HG02973 (cell line): ENCODE measurements around the gene ABCG4.
"Not testable (repeated sequence)": the region's sequence is repeated elsewhere in the genome, so short reads cannot be mapped to it uniquely, and the experiment has no call there.

Experiments
- ATAC-seq: cut with Tn5 transposase; IDR thresholded peaks from one replicate; pipeline ENCODE4 v1.9.1; 2021; ENCODE audit warnings: moderate library complexity; ENCODE audit not compliant: unreplicated experiment

ABCG4 gene

DNA sequence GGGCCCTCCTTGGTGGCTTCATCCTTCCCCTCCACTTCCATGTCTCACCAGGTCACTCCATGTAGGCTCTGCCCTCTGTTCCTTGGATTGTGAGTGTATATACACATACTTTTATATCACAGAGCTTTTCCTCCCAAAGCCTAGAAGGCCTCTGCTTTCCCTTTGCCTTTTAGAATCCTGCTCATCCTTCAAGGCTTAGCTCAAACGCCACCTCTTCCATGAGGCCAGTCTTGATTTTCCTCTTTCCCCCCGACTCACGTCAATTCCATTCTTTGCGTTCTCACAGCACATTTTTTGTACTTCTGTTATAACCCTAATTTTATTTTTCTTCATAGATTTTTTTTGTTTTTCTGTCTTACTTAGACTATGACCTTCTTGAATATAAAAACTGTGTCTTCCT is 3.8 kb downstream of the ABCG4 start:
- no peak for ATAC-seq

DNA sequence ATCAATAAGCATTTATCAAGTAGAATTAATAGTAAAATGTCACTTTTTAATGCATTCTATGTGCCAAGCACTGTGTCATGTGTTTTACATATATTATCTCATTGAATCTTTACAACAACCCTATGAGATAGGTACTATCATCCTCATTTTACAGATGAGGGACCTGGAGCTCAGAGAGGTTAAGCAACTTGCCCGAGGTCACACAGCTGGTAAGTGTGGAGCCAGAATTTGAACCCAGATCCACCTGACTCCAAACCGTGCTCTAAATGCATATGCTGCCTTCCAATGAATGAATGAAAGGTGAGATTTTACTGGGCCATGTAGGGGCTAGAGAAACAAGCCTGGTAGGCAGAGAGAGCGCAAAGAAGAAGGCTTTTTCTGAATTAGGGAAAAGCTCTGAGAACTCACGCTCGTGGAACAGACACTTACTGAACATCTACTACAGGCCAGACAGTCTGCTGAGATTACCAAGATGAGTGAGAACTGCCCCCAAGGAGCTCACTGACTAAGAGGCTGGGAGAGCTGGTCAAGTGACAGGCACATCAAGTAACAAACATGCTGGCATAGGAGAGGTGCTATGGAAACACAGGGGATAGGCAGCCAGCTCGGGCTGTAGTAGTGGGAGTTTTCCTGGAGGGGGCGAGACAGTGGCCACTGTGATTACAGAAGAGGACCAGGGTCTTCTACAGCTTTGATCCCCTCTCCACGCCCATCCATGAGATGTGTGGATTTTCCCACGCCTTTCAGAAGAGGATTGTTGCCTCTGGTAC is 4.4 kb downstream of the ABCG4 start:
- ATAC-seq, result no peak

DNA sequence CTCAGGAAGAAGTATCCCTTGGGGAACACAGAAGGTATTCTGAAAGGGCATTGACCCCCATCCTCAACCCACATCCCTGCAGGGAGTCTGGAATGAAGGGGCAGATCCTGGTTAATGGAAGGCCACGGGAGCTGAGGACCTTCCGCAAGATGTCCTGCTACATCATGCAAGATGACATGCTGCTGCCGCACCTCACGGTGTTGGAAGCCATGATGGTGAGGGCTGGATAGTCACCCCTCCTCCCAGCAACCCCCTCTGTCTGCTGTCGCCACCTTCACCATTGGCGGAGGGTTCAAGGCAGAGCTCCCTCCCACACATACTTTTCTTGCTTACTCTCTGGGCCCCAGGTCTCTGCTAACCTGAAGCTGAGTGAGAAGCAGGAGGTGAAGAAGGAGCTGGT is 5.3 kb downstream of the ABCG4 start:
- ATAC-seq, result no peak

DNA sequence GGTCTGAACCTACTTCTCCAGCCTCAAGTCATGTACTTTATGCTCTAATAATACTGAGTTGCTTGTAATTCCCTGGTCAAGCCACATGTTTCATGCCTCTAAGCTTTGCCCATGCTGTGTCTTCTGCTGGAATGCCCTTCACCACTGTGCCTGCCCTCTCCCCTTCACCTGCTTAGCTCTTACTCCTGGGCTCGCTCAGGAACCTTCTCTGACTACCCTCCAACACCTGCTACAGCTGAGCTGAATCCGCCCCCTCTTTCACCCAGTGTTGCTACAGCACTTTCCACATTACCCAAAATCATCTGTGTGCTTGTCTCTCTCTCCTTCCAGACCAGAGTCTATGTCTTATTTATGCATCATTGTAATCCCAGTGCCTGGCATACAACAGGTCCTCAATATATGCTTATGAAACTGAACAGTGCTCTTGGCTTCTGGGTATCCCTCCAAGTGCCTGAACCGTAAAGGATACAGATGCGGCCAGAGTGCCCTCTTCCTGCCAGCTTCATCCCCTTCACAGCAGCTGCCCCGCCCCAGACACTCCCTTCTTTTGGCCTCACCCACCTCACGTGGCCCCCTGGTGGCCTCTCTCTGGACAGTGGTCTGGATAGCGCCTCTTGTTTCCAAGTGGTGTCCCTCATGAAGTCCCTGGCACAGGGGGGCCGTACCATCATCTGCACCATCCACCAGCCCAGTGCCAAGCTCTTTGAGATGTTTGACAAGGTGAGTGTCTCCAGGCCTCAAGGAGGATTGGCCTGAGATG is 7.1 kb downstream of the ABCG4 start:
- no peak for ATAC-seq

DNA sequence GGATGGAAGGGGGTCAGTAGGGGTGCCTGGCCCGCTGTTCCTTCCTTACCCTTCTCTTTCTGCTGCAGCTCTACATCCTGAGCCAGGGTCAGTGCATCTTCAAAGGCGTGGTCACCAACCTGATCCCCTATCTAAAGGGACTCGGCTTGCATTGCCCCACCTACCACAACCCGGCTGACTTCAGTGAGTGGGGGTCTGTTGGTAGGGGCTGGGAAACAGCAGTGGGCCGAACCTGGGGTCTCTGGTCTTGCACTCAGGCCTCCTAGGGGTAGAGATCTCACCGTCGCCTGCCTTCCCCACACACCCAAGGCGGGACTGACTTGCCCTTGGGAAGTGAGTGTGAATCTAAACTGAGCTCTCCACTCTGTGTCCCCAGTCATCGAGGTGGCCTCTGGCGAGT is 7.6 kb downstream of the ABCG4 start:
- no peak for ATAC-seq

DNA sequence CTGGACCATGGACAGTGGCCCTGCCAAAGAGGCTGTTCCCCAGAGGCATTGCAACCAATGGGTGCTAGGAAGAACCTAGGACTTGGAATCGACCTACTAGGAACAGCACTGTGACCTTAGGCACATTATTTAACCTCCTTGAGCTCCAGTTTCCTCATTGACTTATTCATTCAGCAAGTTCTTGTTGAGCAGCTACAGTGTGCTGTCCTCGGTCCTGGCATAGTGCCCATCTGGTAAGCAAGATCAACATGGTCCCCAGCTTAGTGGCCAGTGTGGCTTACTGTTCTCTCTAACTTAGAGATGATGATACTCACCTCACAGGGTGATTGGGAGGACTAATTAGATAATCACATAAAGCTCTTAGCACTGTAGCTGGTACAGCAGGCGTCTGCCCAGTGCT is 8.2 kb downstream of the ABCG4 start:
- no peak for ATAC-seq

DNA sequence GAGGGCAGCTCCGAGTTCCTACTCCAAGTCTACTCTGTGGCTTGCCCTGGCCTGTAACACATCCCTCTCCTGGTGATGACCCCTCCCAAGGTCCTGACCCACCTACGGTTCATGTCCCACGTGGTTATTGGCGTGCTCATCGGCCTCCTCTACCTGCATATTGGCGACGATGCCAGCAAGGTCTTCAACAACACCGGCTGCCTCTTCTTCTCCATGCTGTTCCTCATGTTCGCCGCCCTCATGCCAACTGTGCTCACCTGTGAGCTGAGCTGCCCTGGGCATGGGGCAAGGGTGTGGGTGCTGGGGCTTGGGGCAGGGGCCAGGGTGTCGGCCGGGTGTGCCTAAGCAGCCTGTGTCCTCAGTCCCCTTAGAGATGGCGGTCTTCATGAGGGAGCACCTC is 9.6 kb downstream of the ABCG4 start:
- ATAC-seq, result no peak

DNA sequence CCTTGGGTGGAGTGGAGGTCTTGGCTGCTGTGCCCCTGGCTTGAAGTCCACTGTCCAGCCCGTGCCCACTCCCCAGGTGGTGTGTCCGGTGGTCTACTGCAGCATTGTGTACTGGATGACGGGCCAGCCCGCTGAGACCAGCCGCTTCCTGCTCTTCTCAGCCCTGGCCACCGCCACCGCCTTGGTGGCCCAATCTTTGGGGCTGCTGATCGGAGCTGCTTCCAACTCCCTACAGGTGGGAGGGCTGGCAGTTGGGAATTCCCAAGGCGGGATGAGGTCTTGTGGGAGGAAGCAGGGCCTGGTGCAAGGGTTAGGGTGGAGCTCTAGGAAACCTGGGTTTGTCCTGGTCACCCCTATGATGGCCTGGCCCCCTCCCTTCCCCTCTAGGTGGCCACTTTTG is 11.3 kb downstream of the ABCG4 start:
- ATAC-seq, result no peak

DNA sequence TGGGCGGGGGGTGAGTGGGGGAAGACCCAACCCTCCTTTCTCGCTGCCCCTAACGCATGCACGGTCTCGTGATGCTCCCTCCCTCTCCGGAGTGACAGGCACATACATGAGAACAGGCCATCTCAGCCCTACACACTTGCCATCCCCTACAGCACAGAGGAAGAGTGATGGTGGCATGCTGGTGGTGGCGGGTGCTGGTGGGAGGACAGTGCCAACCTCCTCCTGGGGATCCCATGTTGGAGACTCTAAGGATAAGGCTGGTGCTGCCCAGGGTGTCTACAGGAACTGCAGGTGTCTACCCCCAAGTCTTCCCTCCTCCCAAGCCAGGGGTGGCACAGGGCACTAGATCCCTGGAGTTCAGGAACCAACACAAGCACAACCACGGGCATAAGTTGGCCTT is 13.0 kb downstream of the ABCG4 start:
- ATAC-seq, result no peak

DNA sequence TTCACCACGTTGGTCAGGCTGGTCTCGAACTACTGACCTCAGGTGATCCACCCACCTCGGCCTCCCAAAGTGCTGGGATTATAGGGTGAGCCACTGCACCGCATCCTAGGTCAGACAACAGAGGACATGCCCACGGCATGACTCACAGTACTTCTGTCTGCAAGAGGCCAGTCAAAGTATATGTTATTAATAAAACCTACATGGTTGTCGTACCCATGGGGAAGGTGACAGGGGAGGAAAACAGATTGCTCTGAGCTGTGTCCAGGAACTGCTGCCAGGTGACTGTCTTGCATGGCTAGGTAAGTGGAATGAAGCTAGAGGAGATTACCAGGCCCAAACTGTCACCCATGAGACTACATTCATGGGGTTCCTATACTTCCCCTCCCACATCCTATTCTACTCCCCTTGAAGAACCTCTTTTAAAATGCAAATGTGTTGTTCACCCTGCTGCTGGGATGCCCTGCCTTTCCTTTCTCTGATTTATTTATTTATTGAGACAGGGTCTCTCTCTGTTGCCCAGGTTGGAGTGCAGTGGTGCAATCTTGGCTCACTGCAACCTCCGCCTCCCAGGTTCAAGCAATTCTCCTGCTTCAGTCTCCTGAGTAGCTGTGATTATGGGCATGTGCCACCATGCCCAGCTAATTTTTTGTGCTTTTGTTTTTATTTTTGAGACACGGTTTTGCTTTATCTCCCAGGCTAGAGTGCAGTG is 17.7 kb downstream of the ABCG4 start:
- no peak for ATAC-seq

DNA sequence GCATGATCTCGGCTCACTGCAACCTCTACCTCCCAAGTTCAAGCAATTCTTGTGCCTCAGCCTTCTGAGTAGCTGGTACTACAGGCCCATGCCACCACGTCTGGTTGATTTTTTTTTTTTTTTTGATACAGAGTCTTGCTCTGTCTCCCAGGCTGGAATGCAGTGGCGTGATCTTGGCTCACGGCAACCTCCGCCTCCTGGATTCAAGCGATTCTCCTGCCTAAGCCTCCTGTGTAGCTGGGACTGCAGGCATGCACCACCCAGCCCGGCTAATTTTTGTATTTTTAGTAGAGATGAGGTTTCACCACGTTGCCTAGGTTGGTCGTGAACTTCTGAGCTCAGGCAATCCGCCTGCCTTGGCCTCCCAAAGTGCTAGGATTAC is 18.2 kb downstream of the ABCG4 start:
- ATAC-seq, result not testable (repeated sequence)

DNA sequence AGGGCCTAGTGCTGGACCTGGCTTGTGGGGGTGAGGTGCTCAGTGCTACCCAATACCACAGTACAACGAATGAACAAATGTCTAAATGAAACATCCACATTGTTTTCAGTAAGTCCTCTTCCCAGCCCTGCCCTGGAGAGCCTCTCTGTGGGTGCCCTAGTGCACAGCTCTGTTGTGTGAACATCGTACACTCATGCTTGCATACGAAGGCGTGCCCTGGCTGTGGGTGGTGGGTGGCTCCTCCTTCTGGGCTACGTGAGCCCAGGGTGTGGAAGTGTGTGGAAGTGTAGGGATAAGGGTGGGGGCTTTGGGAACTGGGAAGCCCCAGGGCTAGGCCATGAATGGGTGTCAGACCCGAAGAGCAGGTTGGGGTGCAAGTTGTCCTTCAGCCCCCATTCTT is 19.1 kb downstream of the ABCG4 start:
- ATAC-seq, result no peak

DNA sequence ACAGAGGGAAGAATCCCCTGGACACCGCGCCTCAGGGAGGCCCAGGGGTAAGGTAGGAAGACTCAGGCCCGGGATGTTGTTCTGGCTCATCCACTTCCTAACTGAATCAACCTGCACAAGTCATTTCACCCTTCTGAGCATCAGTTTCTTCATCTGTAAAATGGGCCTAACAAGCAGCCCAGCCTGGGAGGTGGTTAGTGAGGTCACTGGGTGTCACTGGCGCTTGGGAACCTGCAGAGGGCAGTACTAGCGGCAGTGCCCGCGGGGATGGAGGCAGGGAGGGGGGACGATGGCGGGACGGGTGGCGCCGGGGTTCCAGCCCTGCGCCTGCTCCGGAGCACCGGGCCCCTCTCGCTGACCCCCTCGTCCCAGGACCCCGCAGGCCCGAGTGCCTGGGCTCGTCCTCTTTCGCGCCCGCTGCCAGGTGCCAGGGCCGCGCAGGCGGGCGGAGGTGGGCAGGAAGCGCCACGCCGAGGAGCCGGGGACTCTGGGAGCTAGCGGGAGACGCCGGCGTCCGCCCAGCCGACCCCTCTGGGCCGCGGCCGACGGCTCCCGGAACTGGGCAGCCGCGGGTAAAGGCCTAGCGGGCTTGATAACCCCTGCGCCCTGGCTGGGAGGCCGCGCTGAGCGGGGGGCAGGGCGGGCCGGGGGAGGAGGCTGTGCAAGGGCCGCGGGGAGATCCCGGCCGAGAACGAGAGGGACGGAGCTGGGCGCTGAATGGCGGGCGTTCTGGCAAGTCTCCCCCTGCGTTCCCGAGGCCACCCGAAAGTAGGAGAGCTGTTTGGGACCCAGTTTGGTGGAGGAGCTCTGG is 19.8 kb downstream of the ABCG4 start, which contains the start of gene NLRX1:
NLRX1 (plus strand) TSS at position 255 of the 811 bp plus-strand sequence. CDS start 2,679 bp downstream, outside the sequence.
- peak; percentile 90 for ATAC-seq

DNA sequence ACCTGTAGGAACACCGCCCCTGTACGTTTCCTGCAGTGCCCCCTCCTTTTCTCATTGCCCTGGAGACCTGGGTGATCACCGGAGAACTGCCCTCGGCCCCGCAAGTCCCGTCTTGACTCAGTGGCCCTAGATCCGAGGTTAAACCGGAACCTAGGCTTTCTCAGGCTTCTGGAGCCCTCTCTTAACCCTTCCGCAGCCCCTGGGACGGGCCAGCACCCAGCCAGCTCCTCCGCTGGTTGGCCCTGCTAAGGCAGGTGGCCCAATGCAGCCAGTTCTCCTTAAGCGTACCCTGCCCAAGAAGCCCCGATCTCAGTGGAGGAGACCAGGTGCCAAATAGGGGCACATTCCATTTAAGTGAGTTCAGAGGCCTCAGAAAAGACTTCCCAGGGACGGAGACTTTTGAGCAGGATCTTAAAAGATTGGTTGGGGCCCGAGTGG is 20.4 kb downstream of the ABCG4 start:
- ATAC-seq, result no peak

DNA sequence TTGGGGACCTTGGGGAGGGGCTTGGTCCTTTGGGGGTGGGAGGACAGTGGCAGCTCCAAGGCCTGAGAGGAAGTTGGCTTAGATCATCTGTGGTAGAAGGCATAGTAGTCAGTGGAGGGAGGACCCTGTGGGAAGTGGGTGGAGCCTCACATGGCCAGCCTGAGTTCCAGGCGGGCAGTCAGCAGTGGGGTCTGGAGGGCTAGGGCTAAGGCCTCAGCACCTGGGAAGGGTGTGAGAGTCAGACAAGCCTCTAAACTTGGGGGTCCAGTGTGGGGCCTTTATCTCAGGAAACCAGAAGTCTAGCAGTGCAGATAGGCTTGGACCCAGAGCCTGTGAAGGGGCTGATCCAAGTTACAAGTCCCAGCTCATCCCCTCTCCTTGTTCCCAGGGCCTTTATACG is 23.7 kb downstream of the ABCG4 start:
- no peak for ATAC-seq

DNA sequence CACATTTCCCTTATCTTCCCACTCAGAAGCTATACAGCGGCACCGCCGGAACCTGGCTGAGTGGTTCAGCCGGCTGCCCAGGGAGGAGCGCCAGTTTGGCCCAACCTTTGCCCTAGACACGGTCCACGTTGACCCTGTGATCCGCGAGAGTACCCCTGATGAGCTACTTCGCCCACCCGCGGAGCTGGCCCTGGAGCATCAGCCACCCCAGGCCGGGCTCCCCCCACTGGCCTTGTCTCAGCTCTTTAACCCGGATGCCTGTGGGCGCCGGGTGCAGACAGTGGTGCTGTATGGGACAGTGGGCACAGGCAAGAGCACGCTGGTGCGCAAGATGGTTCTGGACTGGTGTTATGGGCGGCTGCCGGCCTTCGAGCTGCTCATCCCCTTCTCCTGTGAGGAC is 24.6 kb downstream of the ABCG4 start:
- no peak for ATAC-seq

DNA sequence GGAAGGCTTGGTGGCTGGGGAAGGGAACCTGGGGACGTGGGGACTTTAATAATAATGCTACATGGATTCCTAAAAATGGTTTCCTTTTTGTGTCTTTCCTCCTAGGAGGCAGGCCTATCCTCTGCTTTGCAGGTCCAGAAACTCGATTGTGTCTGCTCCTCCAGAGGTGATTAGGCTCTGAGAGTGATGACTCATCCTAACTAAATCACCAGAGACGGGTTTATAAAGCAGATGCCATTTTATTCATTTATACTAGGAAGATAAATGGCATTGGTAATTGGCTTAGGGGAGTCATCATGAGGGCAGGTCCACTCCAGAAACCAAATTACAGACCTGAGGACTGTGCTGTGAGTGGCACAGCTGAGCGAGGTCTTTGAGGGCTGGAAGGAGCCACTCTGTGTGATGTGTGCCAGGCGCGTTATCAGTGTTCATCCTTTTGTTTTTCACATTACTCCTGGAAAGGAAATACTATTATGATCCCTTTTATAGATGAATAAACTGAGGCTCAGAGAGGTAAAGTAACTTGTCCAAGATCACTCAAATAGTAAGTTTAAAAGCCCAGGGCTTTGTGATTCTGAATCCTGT is 26.7 kb downstream of the ABCG4 start:
- ATAC-seq, result no peak

DNA sequence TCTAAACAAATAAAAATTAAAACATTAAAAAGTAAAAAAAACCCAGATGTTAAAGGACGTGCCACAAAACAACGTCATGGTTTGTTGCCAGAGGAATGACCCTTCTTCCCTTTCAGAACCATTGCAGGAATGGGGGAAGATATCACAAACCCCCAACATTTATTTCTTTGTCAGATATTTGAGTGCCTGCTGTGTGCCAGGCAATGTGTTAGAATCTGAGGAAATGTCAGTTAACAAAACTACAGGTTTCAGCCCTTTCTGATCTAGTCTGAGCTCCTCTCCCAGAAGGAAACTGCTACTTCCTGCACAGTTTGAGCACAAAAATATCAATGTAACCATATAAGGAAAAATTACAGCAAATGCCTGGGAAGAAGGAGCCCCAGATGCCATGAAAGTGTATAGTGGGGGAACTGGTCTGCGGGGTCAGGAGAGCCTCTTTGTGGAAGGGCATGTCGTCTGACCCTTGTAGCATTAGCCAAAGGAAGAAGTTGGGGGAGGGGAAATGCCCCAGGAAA is 29.4 kb downstream of the ABCG4 start:
- no peak for ATAC-seq

DNA sequence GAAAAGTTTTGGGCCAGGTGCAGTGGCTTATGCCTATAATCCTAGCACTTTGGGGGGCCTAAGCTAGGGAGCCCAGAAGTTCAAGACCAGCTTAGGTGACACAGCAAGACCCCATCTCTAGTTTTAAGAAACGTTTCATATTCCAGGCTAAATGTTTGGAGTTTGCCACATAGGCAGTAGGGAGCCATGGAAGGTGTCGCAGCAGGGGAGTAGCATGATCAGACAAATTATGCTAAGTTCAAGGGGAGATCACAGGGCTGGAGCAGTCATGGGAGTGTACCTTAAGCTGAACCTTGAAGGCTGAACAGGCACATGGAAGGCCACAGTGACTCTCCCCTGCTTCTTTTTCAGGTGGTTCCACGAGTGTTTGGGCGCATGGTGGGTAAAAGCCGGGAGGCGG is 30.5 kb downstream of the ABCG4 start:
- no peak for ATAC-seq

DNA sequence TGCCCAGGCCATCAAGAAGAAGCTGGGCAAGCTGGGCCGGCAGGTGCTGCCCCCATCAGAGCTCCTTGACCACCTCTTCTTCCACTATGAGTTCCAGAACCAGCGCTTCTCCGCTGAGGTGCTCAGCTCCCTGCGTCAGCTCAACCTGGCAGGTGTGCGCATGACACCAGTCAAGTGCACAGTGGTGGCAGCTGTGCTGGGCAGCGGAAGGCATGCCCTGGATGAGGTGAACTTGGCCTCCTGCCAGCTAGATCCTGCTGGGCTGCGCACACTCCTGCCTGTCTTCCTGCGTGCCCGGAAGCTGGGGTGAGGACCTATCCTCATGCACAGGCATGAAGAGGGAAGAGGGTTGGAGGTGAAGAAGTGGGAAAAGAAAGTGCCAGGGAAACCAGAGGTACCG is 31.1 kb downstream of the ABCG4 start:
- no peak for ATAC-seq
